Measurements from ENCODE around the gene ARL16. TPM values are rescaled to one million over a fixed set of nuclear protein-coding genes. Genes with fewer than 3 reads are reported as not detected.

ARL16 gene
- total RNA-seq, 6 experiments from 2014 or later: 5.3 to 16.8 (median 11.1) TPM

- ATAC-seq (peak; percentile 70 to 85 (median 76)), DNase-seq (peak; percentile 81 to 95 (median 93))
- Histone ChIP-seq H3K4me1 (peaks cover 0 to 32% (median 13%) of the 10 kb centered on the region in 4 donors), H3K9me3 (no peaks in the 10 kb centered on the region), H3K27ac (peak overlapping the region in 2 of 3 donors; percentile 62 to 79), H3K36me3 (peaks cover 0 to 7% (median 2%) of the 10 kb centered on the region in 4 donors), H3K27me3 (no peaks in the 10 kb centered on the region), H3K4me3 (peak overlapping the region; percentile 69 to 98 (median 87))
- WGBS (ENCODE audit: insufficient coverage, low coverage, low lambda C conversion rate, missing lambda C conversion rate): 16% methylated on average over 14 of the region's 36 CpGs
- intact Hi-C loops (cut with DNase I): no loop called here
- TF ChIP-seq POLR2A (IDR thresholded peaks at IDR 0.05): peak; percentile 52
- TF ChIP-seq, protein P1, sequence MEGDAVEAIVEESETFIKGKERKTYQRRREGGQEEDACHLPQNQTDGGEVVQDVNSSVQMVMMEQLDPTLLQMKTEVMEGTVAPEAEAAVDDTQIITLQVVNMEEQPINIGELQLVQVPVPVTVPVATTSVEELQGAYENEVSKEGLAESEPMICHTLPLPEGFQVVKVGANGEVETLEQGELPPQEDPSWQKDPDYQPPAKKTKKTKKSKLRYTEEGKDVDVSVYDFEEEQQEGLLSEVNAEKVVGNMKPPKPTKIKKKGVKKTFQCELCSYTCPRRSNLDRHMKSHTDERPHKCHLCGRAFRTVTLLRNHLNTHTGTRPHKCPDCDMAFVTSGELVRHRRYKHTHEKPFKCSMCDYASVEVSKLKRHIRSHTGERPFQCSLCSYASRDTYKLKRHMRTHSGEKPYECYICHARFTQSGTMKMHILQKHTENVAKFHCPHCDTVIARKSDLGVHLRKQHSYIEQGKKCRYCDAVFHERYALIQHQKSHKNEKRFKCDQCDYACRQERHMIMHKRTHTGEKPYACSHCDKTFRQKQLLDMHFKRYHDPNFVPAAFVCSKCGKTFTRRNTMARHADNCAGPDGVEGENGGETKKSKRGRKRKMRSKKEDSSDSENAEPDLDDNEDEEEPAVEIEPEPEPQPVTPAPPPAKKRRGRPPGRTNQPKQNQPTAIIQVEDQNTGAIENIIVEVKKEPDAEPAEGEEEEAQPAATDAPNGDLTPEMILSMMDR (IDR thresholded peaks at IDR 0.05): no peak
These were observed 30.2 kb upstream of the ARL16 start for GRCh38 chr17:81713556-81714411.

DNA sequence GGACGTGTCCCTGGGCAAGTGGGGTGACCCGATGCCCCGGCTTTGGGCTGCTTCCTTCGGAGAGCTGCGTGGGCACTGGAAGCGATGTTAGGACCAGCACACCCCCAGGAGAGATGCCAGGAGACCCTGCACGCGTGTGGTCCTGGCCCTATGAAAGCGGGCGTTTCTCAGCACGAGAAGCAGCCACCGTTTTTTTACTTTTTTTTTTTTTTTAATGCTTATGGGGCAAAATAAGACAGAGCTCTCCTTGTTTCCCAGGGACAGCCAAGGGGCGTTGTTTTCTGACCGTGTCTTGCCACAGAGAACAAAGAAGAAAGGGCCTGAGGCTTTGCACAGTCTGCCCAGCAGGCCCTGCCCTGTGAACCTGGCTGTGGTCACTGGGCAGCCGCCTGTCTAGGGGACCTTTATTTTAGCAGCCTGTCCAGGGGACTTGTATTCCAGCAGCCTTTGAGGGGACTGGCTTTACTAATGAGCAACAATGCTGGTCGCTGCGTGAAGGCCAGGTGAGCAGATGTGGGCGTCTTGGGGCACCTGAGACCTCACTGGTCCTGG lies 29.5 kb upstream of the ARL16 start:
- H3K4me3 ChIP-seq: peak overlapping the region; percentile 69 to 98 (median 87)
- H3K4me1 ChIP-seq: peaks cover 0 to 32% (median 13%) of the 10 kb centered on the region in 4 donors
- intact Hi-C loops (cut with DNase I): no loop called here
- WGBS (ENCODE audit: insufficient coverage, low coverage, low lambda C conversion rate, missing lambda C conversion rate): 15% methylated on average over 10 of the region's 18 CpGs
- peaks cover 0 to 4% (median 1%) of the 10 kb centered on the region in 4 donors for H3K36me3 ChIP-seq
- peak overlapping the region in 2 of 3 donors; percentile 62 to 79 for H3K27ac ChIP-seq
- no peaks in the 10 kb centered on the region for H3K27me3 ChIP-seq
- TF ChIP-seq, protein P1 (IDR thresholded peaks at IDR 0.05): no peak
- no peak for TF ChIP-seq POLR2A (IDR thresholded peaks at IDR 0.05)
- no peaks in the 10 kb centered on the region for H3K9me3 ChIP-seq
- ATAC-seq (peak; percentile 0 to 15 (median 2)), DNase-seq (peak in 1 of 3 donors; percentile 56)

- ATAC-seq (peak in 3 of 4 donors; percentile 3 to 30 (median 4)), DNase-seq (peak in 2 of 3 donors; percentile 61 to 74)
- intact Hi-C loops (cut with DNase I): no loop called here
- TF ChIP-seq, protein P1 (IDR thresholded peaks at IDR 0.05): peak in 3 of 4 donors; percentile 10 to 36 (median 11)
- TF ChIP-seq POLR2A (IDR thresholded peaks at IDR 0.05): no peak
- peak overlapping the region; percentile 69 to 98 (median 87) for H3K4me3 ChIP-seq
- peak overlapping the region; percentile 18 to 79 (median 62) for H3K27ac ChIP-seq
- 0% methylated on average over 7 of the region's 41 CpGs for WGBS (ENCODE audit: insufficient coverage, low coverage, low lambda C conversion rate, missing lambda C conversion rate)
- H3K9me3 ChIP-seq: no peaks in the 10 kb centered on the region
- peaks cover 0 to 32% (median 13%) of the 10 kb centered on the region in 4 donors for H3K4me1 ChIP-seq
- peaks cover 0 to 5% (median 2%) of the 10 kb centered on the region in 4 donors for H3K36me3 ChIP-seq
- no peaks in the 10 kb centered on the region for H3K27me3 ChIP-seq
These were observed 28.9 kb upstream of the ARL16 start for GRCh38 chr17:81712468-81713003.

GRCh38 chr17:81711814-81712467 lies 28.3 kb upstream of the ARL16 start, which contains the start of gene SLC25A10:
Gene SLC25A10, plus strand, starts transcription at chr17:81712284. Its CDS starts 143 bp downstream, at chr17:81712427.
- H3K27me3 ChIP-seq: no peaks in the 10 kb centered on the region
- peak; percentile 92 to 95 (median 94) for DNase-seq
- intact Hi-C loops (cut with DNase I): no loop called here
- 5% methylated on average over 7 of the region's 89 CpGs for WGBS (ENCODE audit: insufficient coverage, low coverage, low lambda C conversion rate, missing lambda C conversion rate)
- peak; percentile 78 for TF ChIP-seq POLR2A (IDR thresholded peaks at IDR 0.05)
- TF ChIP-seq, protein P1 (IDR thresholded peaks at IDR 0.05): peak in 2 of 4 donors; percentile 4 to 17
- peak; percentile 66 to 82 (median 73) for ATAC-seq
- H3K27ac ChIP-seq: peak within 1 kb of the TSS; percentile 29 to 79 (median 73)
- H3K4me1 ChIP-seq: peaks cover 0 to 32% (median 13%) of the 10 kb centered on the region in 4 donors
- H3K4me3 ChIP-seq: peak within 1 kb of the TSS; percentile 69 to 98 (median 87)
- H3K36me3 ChIP-seq: peaks cover 0 to 11% (median 5%) of the 10 kb centered on the region in 4 donors
- no peaks in the 10 kb centered on the region for H3K9me3 ChIP-seq

Data from right lobe of liver (tissue), 6 donors.